ENCODE data around the gene LHCGR.
A peak's percentile ranks its signal among the peaks of the same experiment; 100 is the strongest.
"Not testable (repeated sequence)": the region's sequence is repeated elsewhere in the genome, so short reads cannot be mapped to it uniquely, and the experiment has no call there.

Gene LHCGR

GRCh38 chr2:48713647-48714046 lies 41.9 kb downstream of the LHCGR start:
- no peak overlapping the region for H3K4me3 ChIP-seq (ENCODE audit: low read depth, low read length)
- TF ChIP-seq CTCF (conservative IDR thresholded peaks at IDR 0.05; ENCODE audit: low read depth, low read length), result no peak
- DNase-seq (ENCODE audit: low read depth), result no peak

GRCh38 chr2:48712151-48712550 lies 43.4 kb downstream of the LHCGR start:
- TF ChIP-seq CTCF (conservative IDR thresholded peaks at IDR 0.05; ENCODE audit: low read depth, low read length), result no peak
- no peak for DNase-seq (ENCODE audit: low read depth)
- H3K4me3 ChIP-seq (ENCODE audit: low read depth, low read length), result no peak overlapping the region

- peak; percentile 62 for DNase-seq (ENCODE audit: low read depth)
- no peak overlapping the region for H3K4me3 ChIP-seq (ENCODE audit: low read depth, low read length)
- TF ChIP-seq CTCF (conservative IDR thresholded peaks at IDR 0.05; ENCODE audit: low read depth, low read length), result no peak
Measured at GRCh38 chr2:48711343-48711742, 44.2 kb downstream of the LHCGR start.

GRCh38 chr2:48709096-48710034 lies 46.2 kb downstream of the LHCGR start:
- H3K4me3 ChIP-seq (ENCODE audit: low read depth, low read length), result no peak overlapping the region
- TF ChIP-seq CTCF (conservative IDR thresholded peaks at IDR 0.05; ENCODE audit: low read depth, low read length), result no peak
- DNase-seq (ENCODE audit: low read depth), result no peak

GRCh38 chr2:48707466-48707865 lies 48.1 kb downstream of the LHCGR start:
- no peak overlapping the region for H3K4me3 ChIP-seq (ENCODE audit: low read depth, low read length)
- no peak for TF ChIP-seq CTCF (conservative IDR thresholded peaks at IDR 0.05; ENCODE audit: low read depth, low read length)
- DNase-seq (ENCODE audit: low read depth), result no peak

GRCh38 chr2:48703621-48704020 lies 51.9 kb downstream of the LHCGR start:
- not testable (repeated sequence) for DNase-seq (ENCODE audit: low read depth); H3K4me3 ChIP-seq (ENCODE audit: low read depth, low read length)

GRCh38 chr2:48699348-48699930 lies 56.1 kb downstream of the LHCGR start:
- TF ChIP-seq CTCF (conservative IDR thresholded peaks at IDR 0.05; ENCODE audit: low read depth, low read length), result no peak
- peak; percentile 77 for DNase-seq (ENCODE audit: low read depth)

More at GRCh38 chr2:48699348-48699930, 56.1 kb downstream of the LHCGR start:
- H3K4me3 ChIP-seq (ENCODE audit: low read depth, low read length), result no peak overlapping the region

All from choroid plexus epithelial cell (primary cell).